Coronary artery (tissue), 2 donors: ENCODE results near the gene MTNR1B.

Source experiments
- DNase-seq: peaks from one replicate; pipeline ENCODE4 v3.0.0-alpha.2; 2017; ENCODE audit warnings: low spot score
- H3K27ac ChIP-seq, 2 donors: fragments of 200-600 bp; sonication (generic); one replicate each; pipeline ENCODE4 v1.5.1; 2016 to 2019
- H3K4me3 ChIP-seq: fragments of 200-600 bp; sonication (generic); 2 replicates; pipeline ENCODE4 v1.5.1; 2016; ENCODE audit warnings: mild to moderate bottlenecking, moderate library complexity
- CTCF ChIP-seq: fragments of 200-600 bp; sonication (generic); IDR thresholded peaks from one replicate; pipeline ENCODE4 v1.5.1; 2019; ENCODE audit warnings: antibody characterized with exemption

Gene MTNR1B

DNA sequence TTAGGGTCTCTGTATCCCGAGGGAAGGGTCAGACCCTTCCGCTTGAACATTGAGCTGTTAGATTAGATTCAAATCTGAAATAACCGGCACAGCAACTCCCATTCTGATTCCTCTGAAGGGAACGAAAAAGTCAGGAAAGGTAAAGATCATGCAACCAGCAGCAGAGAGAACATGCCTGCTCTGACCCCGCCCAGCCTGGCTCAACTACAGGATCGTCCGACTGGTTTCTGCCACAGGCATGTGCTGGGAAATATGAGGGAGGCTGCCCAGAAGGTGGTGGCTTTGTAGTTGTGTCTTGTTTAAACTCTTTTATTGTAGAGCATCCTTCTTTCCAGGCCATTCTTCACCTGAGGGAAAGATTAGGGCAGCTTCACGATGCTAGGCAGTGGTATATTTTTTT, 5.0 kb upstream of the MTNR1B start:
- TF ChIP-seq CTCF = no peak
- no peak for DNase-seq
- Histone ChIP-seq H3K27ac (no peak overlapping the region), H3K4me3 (no peak overlapping the region)

DNA sequence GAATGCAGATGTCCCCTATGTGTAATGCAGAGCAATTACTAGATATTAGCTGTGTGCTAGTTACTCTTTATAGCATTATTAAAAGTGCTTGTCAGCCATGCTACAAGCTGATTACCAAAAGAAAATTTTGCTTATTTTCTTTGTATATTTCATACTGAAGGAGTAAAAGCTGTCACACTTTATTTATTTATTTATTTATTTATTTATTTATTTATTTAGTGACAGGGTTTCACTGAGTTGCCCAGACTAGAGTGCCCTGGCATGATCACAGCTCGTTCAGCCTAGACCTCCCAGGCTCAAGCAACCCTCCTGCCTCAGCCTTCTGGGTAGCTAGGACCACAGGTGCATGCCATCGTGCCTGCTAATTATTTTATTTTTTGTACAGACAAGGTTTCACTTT, 4.3 kb upstream of the MTNR1B start:
- Histone ChIP-seq H3K27ac (no peak overlapping the region), H3K4me3 (no peak overlapping the region)
- no peak for DNase-seq
- TF ChIP-seq CTCF = no peak

GRCh38 chr11:92967178-92967577, 2.3 kb upstream of the MTNR1B start:
- TF ChIP-seq CTCF = no peak
- no peak for DNase-seq
- H3K27ac ChIP-seq = no peak overlapping the region
- H3K4me3 ChIP-seq = no peak overlapping the region

DNA sequence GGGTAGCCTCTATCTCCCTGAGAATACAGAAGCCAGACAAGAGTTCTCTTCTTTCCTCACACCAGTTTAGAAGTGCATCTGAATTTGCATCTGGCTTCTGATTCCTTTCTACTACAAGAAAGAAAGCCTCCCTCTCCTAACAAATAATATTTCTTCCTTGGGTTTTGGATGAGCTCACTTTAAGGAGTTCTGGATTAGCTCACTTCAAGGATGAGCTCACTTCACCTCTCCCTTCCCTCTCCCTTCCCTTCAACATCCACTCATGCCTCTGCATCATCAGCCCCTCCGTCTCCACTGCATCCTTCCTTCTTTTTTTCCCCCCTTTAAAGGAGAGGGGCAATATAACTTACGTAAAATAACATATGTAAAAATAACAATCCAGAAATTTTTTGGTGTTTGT, 1.6 kb upstream of the MTNR1B start:
- DNase-seq = no peak
- no peak overlapping the region for H3K27ac ChIP-seq
- no peak for TF ChIP-seq CTCF
- no peak overlapping the region for H3K4me3 ChIP-seq

DNA sequence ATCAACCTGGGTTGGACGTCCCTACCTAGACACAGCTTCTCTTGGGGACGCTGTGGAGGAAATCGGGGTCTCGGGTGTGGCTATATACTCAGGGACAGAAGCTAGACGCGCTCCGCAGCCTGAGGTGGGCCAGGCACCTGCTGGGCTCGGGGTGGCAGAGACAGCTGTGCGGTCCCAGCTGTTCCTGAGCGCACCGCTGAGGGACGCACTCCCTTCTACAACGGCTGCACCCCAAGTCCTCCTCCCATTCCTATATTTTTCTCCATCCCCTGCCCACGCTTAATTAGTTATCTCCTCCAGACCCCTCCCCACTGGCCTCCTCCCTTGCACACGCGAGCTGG, 188 bp upstream of the MTNR1B start:
- no peak overlapping the region for H3K4me3 ChIP-seq
- TF ChIP-seq CTCF = no peak
- no peak for DNase-seq
- no peak overlapping the region for H3K27ac ChIP-seq

DNA sequence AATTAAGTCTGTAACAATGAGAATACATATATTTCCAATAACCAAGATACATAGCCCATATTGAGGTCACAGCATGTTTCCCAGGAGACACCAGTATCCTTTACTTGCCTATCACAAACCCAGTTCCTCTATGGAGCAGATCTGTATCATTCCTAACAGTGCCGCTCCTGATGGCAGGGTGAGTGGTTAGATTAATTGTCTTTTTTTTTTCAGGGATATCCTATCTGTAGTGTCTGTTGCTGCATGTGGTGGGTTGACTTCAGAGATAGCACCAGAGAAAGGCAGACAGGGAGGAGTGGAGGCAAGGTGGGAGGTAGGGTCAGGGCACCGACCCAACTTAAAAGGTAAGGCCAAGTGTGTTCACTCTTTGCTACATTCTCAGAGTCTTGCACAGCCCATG, 2.8 kb downstream of the MTNR1B start:
- Histone ChIP-seq H3K27ac (no peak overlapping the region), H3K4me3 (no peak overlapping the region)
- DNase-seq = no peak
- no peak for TF ChIP-seq CTCF

DNA sequence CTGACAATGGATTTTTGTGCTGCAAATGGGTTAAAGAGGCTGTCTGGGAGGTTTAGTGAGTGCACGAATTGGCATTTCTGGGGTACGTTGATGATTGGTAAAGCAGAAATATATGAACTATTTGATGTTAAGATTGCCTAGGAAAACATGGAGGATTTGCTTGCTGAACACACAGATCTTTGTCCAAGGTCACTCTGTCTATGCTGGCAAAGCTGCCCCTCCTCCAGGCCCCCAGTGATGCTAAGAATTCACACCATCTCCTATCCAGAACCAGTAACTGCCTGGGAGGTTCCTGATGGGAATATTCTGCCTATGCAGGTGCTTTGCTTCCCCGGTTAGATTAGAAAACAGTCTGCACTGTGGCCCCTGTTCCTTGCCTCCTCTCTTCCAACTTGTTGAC, 5.8 kb downstream of the MTNR1B start:
- no peak for DNase-seq
- Histone ChIP-seq H3K27ac (no peak overlapping the region), H3K4me3 (no peak overlapping the region)
- TF ChIP-seq CTCF = no peak
